ENCODE measurements around the gene GULP1. TPM values are rescaled to one million over a fixed set of nuclear protein-coding genes. Genes with fewer than 3 reads are reported as not detected.
A peak's percentile ranks its signal among the peaks of the same experiment; 100 is the strongest.

The GULP1 gene
- total RNA-seq, 8 experiments from 2014 or later, result 8.1 to 71.0 (median 25.7) TPM

DNA sequence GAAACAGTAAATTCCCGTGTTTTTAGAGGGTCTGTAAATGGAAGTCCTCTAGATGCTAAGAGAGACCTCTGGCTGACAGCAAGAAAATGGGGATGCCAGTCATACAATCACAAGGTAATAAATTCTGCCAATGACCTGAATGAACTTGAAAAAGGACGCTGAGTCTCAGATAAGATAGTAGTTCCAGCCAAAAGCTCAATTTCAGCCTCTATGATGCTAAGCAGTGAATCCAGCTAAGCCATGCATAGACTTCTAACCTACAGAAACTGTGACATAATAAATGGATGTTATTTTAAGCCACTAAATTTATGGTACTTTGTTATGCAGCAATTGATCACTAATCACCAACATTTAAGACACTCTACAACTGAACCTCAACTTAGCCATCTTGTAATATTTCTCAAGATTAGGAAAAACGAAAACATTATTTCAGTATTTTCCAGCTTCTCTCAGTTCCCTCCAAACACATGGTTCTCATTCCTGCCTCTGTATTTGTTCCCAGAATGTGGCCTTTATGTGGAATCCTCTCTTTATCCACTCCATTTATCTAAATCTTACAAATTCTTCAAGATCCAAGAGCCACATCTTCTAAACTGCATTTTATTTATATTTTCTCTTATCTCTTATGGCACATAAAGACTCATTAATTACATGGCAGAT is 331.1 kb downstream of the GULP1 start:
- Histone ChIP-seq H3K27ac (no peak overlapping the region), H3K4me3 (no peak overlapping the region), H3K4me1 (replicated peaks in 1 of 2) (no peaks in the 10 kb centered on the region)
- ATAC-seq (replicated peaks in 6 of 8), result no peak
- WGBS, 10 experiments, result 24 to 100% (median 71%) methylated on average over 1 to 3 of the region's 3 CpGs
- in situ Hi-C loops (cut with MboI; ENCODE audit: low pct_unique_long_range_greater_than_20kb in 2 of 9, low sequenced_read_pairs in 9 of 9, unreplicated experiment in 9 of 9), result no loop called here

DNA sequence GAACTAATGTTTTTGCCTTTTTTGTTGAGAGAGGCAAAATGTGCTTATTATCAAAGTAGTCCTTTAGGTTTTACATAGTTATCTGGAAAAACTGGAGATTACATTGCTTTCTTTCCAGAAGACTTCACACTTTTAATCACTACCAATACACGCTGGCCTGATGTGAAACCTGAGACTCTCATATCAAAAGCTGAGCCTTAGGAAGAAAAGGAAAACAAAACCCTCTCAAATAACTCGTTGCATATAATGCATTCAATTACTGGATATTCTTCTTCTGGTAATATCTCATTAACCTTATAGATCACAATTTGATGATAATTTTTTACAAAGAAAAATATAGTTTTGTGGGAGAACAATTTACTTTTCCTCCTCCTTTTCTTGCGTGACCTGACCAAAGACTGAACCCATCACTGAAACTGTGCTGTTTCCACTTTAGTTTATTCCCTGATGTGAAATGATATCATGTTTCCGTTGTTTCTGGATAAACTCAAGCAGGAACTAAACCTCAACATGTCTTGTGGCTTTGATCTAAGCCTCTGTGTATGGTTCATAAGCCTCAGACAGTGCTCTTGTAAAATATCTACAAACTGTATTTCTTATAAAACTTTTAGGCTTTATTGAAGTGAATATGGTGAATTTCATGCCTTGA is 332.4 kb downstream of the GULP1 start:
- no peak overlapping the region for H3K27ac ChIP-seq
- WGBS, 10 experiments, result 8 to 94% (median 74%) methylated on average over 2 to 4 of the region's 4 CpGs; no CpG with 5 or more reads in 1 of the 10 experiments
- no peak for ATAC-seq (replicated peaks in 6 of 8)
- H3K4me1 ChIP-seq (replicated peaks in 1 of 2), result no peaks in the 10 kb centered on the region
- in situ Hi-C loops (cut with MboI; ENCODE audit: low pct_unique_long_range_greater_than_20kb in 2 of 9, low sequenced_read_pairs in 9 of 9, unreplicated experiment in 9 of 9), result no loop called here
- no peak overlapping the region for H3K4me3 ChIP-seq

DNA sequence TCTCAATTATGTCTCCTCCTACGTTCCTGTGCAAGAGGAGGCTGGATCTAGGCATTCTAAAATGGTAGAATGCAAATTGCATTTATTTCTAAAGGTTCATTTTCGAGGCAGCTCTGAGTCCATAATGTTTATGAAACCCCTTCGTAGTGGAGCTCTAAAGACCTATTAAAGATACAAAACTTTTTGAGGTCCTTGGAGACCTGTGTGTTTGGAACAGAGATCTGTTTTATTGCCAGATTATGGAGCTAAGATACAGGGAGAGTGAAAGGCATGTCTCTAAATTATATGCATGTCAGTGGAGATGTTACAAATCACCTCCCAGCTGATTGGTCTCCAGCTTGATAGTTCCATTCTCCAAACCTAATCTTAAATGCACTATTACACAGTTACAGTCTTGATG is 335.8 kb downstream of the GULP1 start:
- H3K27ac ChIP-seq, result no peak overlapping the region
- H3K4me3 ChIP-seq, result no peak overlapping the region
- 44 to 92% (median 66%) methylated on average over 1 to 3 of the region's 3 CpGs; no CpG with 5 or more reads in 4 of the 10 experiments for WGBS, 10 experiments
- H3K4me1 ChIP-seq (replicated peaks in 1 of 2), result no peaks in the 10 kb centered on the region
- ATAC-seq (replicated peaks in 6 of 8), result no peak
- in situ Hi-C loops (cut with MboI; ENCODE audit: low pct_unique_long_range_greater_than_20kb in 2 of 9, low sequenced_read_pairs in 9 of 9, unreplicated experiment in 9 of 9), result no loop called here

DNA sequence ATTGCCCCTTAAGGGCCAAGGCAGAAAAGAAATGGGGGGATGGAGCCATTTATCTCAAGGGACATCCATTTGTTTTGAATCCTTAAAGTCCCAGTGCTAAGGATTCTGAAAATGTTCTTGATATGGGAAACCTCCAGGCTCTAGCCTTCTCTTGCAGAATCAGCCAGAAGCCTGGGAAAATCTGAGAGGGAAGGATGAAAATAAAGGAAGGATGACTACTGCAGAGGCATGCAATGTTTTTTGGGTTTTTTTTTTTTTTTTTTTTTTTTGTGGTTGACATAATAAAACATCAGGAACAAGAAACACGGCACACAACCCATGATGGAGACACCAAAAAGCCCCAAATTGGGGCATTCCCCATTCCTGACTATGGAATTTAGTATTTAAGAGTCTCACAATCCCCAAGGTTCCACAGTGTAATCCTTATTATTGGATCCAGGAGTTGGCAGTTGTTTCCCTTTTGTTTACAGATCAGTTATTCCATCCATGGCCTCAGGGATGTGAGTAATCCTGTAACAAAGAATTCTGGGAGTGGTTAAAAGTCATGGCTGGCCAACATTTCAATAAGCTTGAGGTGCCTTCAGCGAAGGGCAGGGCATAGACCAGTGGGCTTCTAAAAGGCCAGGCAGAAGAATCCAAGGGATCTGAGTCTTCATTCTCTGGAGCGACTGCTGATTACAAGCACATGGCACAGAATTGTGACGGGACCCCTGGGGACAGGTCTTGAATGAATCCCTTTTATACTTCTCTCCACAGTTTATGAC is 337.5 kb downstream of the GULP1 start:
- Histone ChIP-seq H3K4me3 (no peak overlapping the region), H3K4me1 (replicated peaks in 1 of 2) (no peaks in the 10 kb centered on the region), H3K27ac (no peak overlapping the region)
- peak in 3 of 8 experiments; percentile 91 to 97 (median 93) for ATAC-seq (replicated peaks in 6 of 8)
- 4 to 93% (median 23%) methylated on average over 2 to 4 of the region's 4 CpGs; no CpG with 5 or more reads in 3 of the 10 experiments for WGBS, 10 experiments
- in situ Hi-C loops (cut with MboI; ENCODE audit: low pct_unique_long_range_greater_than_20kb in 2 of 9, low sequenced_read_pairs in 9 of 9, unreplicated experiment in 9 of 9), result no loop called here

DNA sequence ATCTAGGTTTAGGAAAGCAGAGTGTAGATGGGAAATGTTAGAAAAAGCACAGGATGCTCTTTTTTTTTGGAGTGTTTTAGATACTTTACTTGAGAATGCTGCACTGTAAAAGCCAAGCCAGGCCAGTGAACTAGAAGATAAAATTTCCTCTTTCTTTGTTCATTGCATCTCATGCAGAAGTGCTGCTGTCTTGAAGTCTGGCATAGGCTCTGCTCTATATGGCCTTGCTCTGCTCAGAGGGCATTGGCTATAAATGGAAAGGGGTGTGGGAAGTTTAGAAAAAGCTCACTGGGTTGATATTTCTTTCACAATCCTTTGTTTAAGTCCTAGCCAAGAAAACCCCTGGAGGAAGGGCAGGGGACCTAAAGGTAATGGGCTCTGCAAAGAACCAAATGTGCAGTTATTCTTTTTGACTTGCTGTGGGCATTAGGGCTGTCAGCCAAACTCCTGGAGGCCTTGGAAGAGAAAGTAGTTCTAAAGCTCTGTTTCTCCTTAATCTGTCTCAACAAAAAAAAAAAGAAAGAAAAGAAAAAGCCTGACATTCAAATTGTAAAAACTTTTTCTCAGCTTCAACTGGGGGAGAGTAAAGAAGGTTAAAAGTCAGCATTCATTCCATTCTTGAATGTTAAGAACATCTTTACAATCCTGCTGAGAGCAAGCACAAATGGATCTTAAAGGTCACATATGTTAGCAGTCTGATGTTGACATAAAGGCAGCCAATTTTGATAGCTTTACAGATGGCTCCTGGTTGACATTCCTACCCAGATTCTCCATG is 338.3 kb downstream of the GULP1 start:
- ATAC-seq (replicated peaks in 6 of 8), result peak in 4 of 8 experiments; percentile 52 to 70 (median 69)
- H3K27ac ChIP-seq, result no peak overlapping the region
- no peak overlapping the region for H3K4me3 ChIP-seq
- no peaks in the 10 kb centered on the region for H3K4me1 ChIP-seq (replicated peaks in 1 of 2)
- in situ Hi-C loops (cut with MboI; ENCODE audit: low pct_unique_long_range_greater_than_20kb in 2 of 9, low sequenced_read_pairs in 9 of 9, unreplicated experiment in 9 of 9), result no loop called here

DNA sequence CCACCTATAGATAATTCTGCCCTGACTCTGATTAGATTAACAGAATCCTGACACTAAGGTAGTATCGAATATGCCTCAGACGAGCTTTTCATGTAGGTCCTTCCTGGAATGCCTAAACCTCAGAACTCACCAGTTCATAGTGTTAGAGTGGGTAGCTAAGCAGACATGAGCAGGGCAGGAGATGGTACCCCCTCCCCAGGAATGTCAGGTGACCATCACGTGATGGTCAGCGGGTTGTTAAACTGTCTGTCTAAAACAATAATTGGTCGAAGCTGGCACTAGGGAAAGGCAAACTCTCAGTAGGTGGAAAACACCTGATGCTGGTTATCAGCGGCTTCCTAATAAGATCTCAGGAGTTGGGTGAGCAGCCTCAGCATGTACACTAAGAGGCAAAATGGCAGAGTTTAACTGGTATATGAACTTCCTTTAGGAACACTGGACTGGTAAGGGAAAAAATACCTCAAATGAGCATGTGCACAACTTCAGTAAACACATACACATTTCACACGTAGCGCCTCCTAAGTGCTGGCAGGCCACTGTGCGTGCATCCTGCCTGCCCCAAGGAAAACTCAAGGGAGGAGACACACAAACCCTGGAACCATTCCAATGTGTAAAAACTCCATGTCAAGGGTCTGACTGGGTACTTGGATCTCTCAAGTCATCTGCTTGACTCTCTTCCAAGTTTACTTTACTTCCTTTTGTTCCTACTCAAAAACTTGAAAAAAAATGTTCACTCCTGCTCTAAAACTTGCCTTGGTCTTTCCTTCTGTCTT is 339.5 kb downstream of the GULP1 start:
- ATAC-seq (replicated peaks in 6 of 8), result no peak

DNA sequence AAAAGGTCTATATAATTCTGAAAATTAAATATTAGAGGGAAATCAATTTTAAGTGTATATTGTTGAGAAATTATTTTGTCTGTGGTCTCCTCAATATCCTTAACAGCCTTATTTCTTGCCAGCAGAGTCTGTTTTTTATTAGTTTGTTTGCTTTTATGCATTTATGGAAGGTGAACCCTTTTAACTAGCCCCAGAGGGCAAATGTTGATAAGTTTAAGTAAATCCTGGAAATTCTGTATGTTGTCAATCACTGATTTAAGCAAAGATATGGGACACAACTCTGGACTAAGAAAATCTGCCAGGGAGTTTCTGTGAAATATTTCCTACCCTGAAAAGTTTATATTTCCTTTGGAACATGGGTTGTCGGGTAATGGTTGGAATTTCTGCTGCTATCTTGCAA is 343.0 kb downstream of the GULP1 start:
- 80 to 100% (median 100%) methylated on average over 1 of the region's 1 CpG; no CpG with 5 or more reads in 1 of the 10 experiments for WGBS, 10 experiments
- Histone ChIP-seq H3K4me1 (replicated peaks in 1 of 2) (no peaks in the 10 kb centered on the region), H3K4me3 (no peak overlapping the region), H3K27ac (no peak overlapping the region)
- no peak for ATAC-seq (replicated peaks in 6 of 8)
- in situ Hi-C loops (cut with MboI; ENCODE audit: low pct_unique_long_range_greater_than_20kb in 2 of 9, low sequenced_read_pairs in 9 of 9, unreplicated experiment in 9 of 9), result no loop called here

More for the DNA sequence above, 339.5 kb downstream of the GULP1 start:
- Histone ChIP-seq H3K4me1 (replicated peaks in 1 of 2) (no peaks in the 10 kb centered on the region), H3K4me3 (no peak overlapping the region), H3K27ac (no peak overlapping the region)
- 81 to 100% (median 93%) methylated on average over 1 to 6 of the region's 9 CpGs; no CpG with 5 or more reads in 4 of the 10 experiments for WGBS, 10 experiments
- in situ Hi-C loops (cut with MboI; ENCODE audit: low pct_unique_long_range_greater_than_20kb in 2 of 9, low sequenced_read_pairs in 9 of 9, unreplicated experiment in 9 of 9), result no loop called here

Data from motor neuron (in vitro differentiated cells).